K562 (cell line): ENCODE data around the gene KLHDC10.

Source experiments
- CTCF ChIP-seq, 3 experiments: IDR thresholded peaks in 2 of 3; conservative IDR thresholded peaks in 1 of 3; 2 replicates each; pipeline ENCODE4 v1.5.1; 2011 to 2012; ENCODE audit warnings: low read length in 3 of 3, mild to moderate bottlenecking in 3 of 3, control low read depth in 2 of 3, improper control_type of control experiment in 1 of 3, inconsistent platforms in 1 of 3, low read depth in 1 of 3, mixed read lengths in 1 of 3, moderate library complexity in 1 of 3; ENCODE audit not compliant: insufficient read depth in 2 of 3
- ELF2 ChIP-seq: fragments of 250-450 bp; sonication (Bioruptor Pico); IDR thresholded peaks from 2 replicates; pipeline ENCODE4 v1.5.0; 2021; ENCODE audit warnings: mild to moderate bottlenecking
- ETV6 ChIP-seq, 3 experiments: fragments of 150-350 bp in 1 of 3; sonication (generic) in 1 of 3; formaldehyde crosslinking in 1 of 3; IDR thresholded peaks; 2 replicates each; pipeline versions ENCODE4 v1.6.1 to v1.8.0; 2014 to 2022; ENCODE audit warnings: borderline replicate concordance in 2 of 3, low read depth in 2 of 3, antibody characterized with exemption in 1 of 3, low read length in 1 of 3, mild to moderate bottlenecking in 1 of 3, missing genetic modification reagents in 1 of 3
- GMEB1 ChIP-seq: fragments of 250-450 bp; sonication (Bioruptor Pico); IDR thresholded peaks from 2 replicates; pipeline ENCODE4 v1.4.0; 2020; ENCODE audit warnings: mild to moderate bottlenecking
- HMG20B ChIP-seq: fragments of 250-450 bp; sonication (Bioruptor Pico); IDR thresholded peaks from 2 replicates; pipeline ENCODE4 v1.5.0; 2021; ENCODE audit warnings: mild to moderate bottlenecking
- MIER1 ChIP-seq: fragments of 450-650 bp; IDR thresholded peaks from 2 replicates; pipeline ENCODE4 v1.6.1; 2016; ENCODE audit warnings: antibody characterized with exemption, mild to moderate bottlenecking, low read depth
- NR2C2 ChIP-seq, 2 experiments: fragments of 200-800 bp in 1 of 2; sonication (Bioruptor generic) in 1 of 2; sonication (generic) in 1 of 2; formaldehyde crosslinking in 1 of 2; IDR thresholded peaks; 2 replicates each; pipeline versions ENCODE4 v1.6.1 to v1.8.0; 2016 to 2022; ENCODE audit warnings: mild to moderate bottlenecking in 1 of 2, missing compliant biosample characterization in 1 of 2, missing genetic modification characterization in 1 of 2, missing genetic modification reagents in 1 of 2
- POLR2AphosphoS5 ChIP-seq: IDR thresholded peaks from 2 replicates; pipeline ENCODE4 v1.6.1; 2011; ENCODE audit warnings: mild to moderate bottlenecking, low read depth, low read length, moderate library complexity; ENCODE audit not compliant: control insufficient read depth, insufficient read depth
- RBBP5 ChIP-seq: fragments of 200-600 bp; sonication (generic); IDR thresholded peaks from 2 replicates; pipeline ENCODE4 v1.6.1; 2012; ENCODE audit warnings: borderline replicate concordance, mild to moderate bottlenecking, low read length, control low read depth, inconsistent platforms; ENCODE audit not compliant: insufficient read depth, poor library complexity, severe bottlenecking
- RERE ChIP-seq: sonication (generic); formaldehyde crosslinking; IDR thresholded peaks from 2 replicates; pipeline ENCODE4 v1.8.0; 2023; ENCODE audit warnings: missing genetic modification reagents, mild to moderate bottlenecking, borderline replicate concordance
- TBP ChIP-seq: optimal IDR thresholded peaks from 2 replicates; pipeline ENCODE3; 2011; ENCODE audit warnings: low read depth, low read length, improper control_type of control experiment
- ZNF121 ChIP-seq: sonication (generic); formaldehyde crosslinking; conservative IDR thresholded peaks from 2 replicates; pipeline ENCODE4 v1.8.0; 2022; ENCODE audit warnings: missing genetic modification reagents
- ZNF253 ChIP-seq: fragments of 250-450 bp; sonication (Bioruptor Pico); conservative IDR thresholded peaks from 2 replicates; pipeline ENCODE4 v1.6.1; 2021; ENCODE audit warnings: mild to moderate bottlenecking

GRCh38 chr7:130071701-130072622, 1.6 kb downstream of the KLHDC10 start:
- TF ChIP-seq HMG20B (CRISPR knock-in tag) (no peak), POLR2AphosphoS5 (no peak), CTCF (IDR thresholded peaks at IDR 0.05 in 2 of 3, conservative IDR thresholded peaks at IDR 0.05 in 1 of 3; ENCODE audit: insufficient read depth in 2 of 3, low read depth in 1 of 3, low read length in 3 of 3) (peak; percentile 91 to 99 (median 99)), TBP (no peak), ETV6 (IDR thresholded peaks at IDR 0.05; ENCODE audit: borderline replicate concordance in 1 of 2, low read depth in 2 of 2, low read length in 1 of 2) (no peak), ETV6 (CRISPR knock-in tag; IDR thresholded peaks at IDR 0.05; ENCODE audit: borderline replicate concordance) (no peak), NR2C2 (CRISPR knock-in tag; IDR thresholded peaks at IDR 0.05) (no peak), NR2C2 (tag; IDR thresholded peaks at IDR 0.05) (no peak), ELF2 (CRISPR knock-in tag) (no peak), RBBP5 (no peak), ZNF121 (CRISPR knock-in tag) (no peak), MIER1 (no peak), GMEB1 (CRISPR knock-in tag) (no peak), ZNF253 (no peak), RERE (CRISPR knock-in tag) (no peak)
